Brain microvascular endothelial cell (primary cell): ENCODE data around the gene DEFB123.
A peak's percentile ranks its signal among the peaks of the same experiment; 100 is the strongest.

Experiments used
- DNase-seq: peaks from one replicate; pipeline ENCODE4 v3.0.0-alpha.2; 2020
- H3K27ac ChIP-seq: fragments of 250-450 bp; sonication (Bioruptor Pico); 2 replicates; pipeline ENCODE4 v1.5.1; 2020; ENCODE audit warnings: mild to moderate bottlenecking, moderate library complexity
- H3K27me3 ChIP-seq: fragments of 250-450 bp; sonication (Bioruptor Pico); replicated peaks from 2 replicates; pipeline ENCODE4 v1.5.1; 2020; ENCODE audit warnings: mild to moderate bottlenecking
- H3K36me3 ChIP-seq: fragments of 250-450 bp; sonication (Bioruptor Pico); replicated peaks from 2 replicates; pipeline ENCODE4 v1.5.1; 2020; ENCODE audit warnings: mild to moderate bottlenecking
- H3K4me3 ChIP-seq: 2 replicates; pipeline ENCODE4 v1.5.1; 2011; ENCODE audit warnings: low read depth, mild to moderate bottlenecking, control low read depth, low read length, moderate library complexity
- in situ Hi-C: cut with HindIII; loops from 2 replicates; pipeline ENCODE4 v1.10.0; 2017; ENCODE audit warnings: low sequenced_read_pairs, low pct_ligation_motif_present
- TF ChIP-seq, protein P1 (sequence below): IDR thresholded peaks from 2 replicates; pipeline ENCODE4 v1.5.1; 2011; ENCODE audit warnings: low read depth, mild to moderate bottlenecking, moderate library complexity, low read length, control low read depth, inconsistent platforms; ENCODE audit errors: missing control alignments

Gene DEFB123, protein sequence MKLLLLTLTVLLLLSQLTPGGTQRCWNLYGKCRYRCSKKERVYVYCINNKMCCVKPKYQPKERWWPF

DNA sequence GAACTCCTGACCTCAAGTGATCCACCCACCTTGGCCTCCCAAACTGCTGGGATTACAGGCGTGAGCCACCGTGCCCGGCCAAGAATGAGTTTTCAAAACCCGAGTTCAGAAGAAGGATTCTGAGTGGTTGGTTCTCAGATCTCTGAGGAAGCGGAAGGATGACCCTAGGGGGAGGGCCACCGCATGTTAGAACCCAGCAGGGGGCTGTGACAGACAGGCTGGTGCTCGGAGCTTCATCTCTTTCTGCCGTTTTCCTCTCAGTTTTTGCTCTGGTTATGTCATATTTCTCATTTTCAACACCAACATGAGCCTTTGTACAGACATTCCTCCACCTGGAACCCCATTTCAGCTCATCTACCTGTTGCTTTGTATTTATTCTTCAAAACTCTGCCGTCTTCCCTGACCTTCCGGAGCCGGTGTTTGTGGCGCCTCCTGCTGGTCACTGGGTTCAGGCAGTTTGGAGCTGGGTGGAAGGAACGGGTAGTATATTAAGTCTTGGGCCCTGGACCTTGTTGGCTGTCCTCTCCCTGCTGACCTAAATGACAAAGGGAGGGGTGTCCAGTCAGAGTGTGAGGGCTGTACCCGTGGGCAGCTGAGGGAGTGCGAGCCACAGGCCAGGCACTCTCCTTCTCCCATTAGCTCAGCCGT, at the start of gene DEFB123:
Gene DEFB123, plus strand, starts transcription at position 621 of the 648 bp plus-strand sequence. CDS start 67 bp downstream, outside the sequence.
- H3K27ac ChIP-seq, result no peak within 1 kb of the TSS
- H3K36me3 ChIP-seq, result no peaks in the 10 kb centered on the region
- in situ Hi-C loops, result no loop called here
- H3K4me3 ChIP-seq, result no peak within 1 kb of the TSS
- no peak for DNase-seq
- TF ChIP-seq, protein P1, sequence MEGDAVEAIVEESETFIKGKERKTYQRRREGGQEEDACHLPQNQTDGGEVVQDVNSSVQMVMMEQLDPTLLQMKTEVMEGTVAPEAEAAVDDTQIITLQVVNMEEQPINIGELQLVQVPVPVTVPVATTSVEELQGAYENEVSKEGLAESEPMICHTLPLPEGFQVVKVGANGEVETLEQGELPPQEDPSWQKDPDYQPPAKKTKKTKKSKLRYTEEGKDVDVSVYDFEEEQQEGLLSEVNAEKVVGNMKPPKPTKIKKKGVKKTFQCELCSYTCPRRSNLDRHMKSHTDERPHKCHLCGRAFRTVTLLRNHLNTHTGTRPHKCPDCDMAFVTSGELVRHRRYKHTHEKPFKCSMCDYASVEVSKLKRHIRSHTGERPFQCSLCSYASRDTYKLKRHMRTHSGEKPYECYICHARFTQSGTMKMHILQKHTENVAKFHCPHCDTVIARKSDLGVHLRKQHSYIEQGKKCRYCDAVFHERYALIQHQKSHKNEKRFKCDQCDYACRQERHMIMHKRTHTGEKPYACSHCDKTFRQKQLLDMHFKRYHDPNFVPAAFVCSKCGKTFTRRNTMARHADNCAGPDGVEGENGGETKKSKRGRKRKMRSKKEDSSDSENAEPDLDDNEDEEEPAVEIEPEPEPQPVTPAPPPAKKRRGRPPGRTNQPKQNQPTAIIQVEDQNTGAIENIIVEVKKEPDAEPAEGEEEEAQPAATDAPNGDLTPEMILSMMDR, result peak; percentile 22
- H3K27me3 ChIP-seq, result no peaks in the 10 kb centered on the region

DNA sequence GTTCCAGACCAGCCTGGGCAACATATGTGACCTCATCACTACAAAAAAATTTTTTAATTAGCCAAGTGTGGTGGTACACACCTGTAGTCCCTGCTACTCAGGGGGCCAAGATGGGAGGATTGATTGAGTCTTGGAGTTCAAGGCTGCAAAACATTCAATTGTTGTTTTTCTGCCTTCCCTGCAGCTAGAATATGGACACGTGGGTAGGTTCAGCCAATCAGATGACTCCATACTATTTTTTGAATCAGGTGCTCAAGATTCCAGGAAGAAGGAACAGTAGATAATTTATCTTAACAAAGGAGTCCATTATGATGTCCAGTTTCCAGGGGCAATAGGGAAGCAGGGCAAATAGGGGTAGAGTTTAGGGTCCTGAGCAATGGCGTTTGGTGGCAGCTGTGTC, 47.6 kb upstream of the DEFB123 start:
- DNase-seq, result no peak
- Histone ChIP-seq H3K27ac (no peak overlapping the region), H3K36me3 (no peaks in the 10 kb centered on the region), H3K27me3 (no peaks in the 10 kb centered on the region), H3K4me3 (no peak overlapping the region)
- in situ Hi-C loops, result no loop called here
- TF ChIP-seq, protein P1, result no peak

DNA sequence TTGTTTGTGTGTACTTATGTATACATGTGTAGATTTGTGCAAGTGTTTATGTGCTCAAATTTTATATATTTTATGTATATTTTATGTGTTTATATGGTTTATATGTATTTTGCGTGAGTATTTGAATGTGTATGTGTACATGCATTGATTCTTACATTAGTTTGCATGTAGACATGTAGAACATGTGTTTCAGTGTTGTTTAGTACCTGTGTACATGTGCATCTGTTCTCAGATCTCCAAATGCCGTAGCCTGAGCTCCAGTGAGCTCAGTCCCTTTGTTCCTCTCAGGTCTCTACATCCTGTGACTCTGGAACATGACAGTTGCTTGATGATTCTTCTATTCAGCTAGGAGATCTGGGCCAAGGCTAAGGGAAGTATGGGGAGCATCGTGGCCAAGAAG, 45.5 kb upstream of the DEFB123 start:
- TF ChIP-seq, protein P1, result no peak
- no peak overlapping the region for H3K4me3 ChIP-seq
- H3K27me3 ChIP-seq, result no peaks in the 10 kb centered on the region
- H3K36me3 ChIP-seq, result no peaks in the 10 kb centered on the region
- DNase-seq, result no peak
- H3K27ac ChIP-seq, result no peak overlapping the region
- in situ Hi-C loops, result no loop called here

DNA sequence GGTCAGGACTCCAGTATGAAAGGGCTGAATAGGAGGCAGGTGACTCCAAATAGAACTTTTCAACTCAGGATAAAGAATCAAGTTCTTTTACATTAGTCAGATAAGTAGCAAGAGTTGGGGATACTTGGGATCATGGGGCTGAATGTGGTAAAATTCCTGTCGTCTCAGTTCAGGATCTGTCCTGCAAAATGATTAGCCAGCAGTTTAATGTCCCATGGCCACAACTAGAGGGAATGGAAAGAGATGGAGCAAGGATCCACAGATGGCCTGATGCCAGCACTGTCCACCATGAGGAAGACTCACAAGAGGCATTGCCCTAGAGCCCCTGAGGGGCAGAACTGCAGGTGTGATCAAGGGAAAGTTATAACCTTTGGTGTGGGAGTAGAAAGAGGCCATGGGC, 36.5 kb upstream of the DEFB123 start:
- in situ Hi-C loops, result no loop called here
- TF ChIP-seq, protein P1, result no peak
- DNase-seq, result no peak
- no peaks in the 10 kb centered on the region for H3K27me3 ChIP-seq
- no peak overlapping the region for H3K27ac ChIP-seq
- no peak overlapping the region for H3K4me3 ChIP-seq
- no peaks in the 10 kb centered on the region for H3K36me3 ChIP-seq

DNA sequence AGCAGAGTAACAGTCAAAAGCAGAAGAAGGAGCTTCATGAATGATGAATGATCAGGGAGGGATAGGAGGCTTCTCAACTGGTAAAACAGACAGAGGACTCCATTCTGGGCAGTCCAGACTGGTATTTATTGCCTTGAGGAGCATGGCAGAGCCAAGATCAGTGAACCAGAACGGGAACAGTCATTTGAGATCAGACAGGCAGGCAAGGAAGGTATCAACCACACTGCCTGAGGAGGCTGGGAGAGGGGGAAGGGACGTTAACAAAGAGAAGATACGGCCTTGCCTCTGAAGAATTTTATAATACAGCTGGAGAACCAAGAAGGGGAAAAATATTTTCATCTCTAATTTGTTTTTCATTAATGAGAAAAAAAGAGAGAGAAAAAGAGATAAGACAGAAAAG, 34.3 kb upstream of the DEFB123 start, which contains the start of gene DEFB121:
Gene DEFB121, minus strand, starts transcription at position 101 of the 400 bp plus-strand sequence. Its CDS starts 63 bp downstream, at position 38.
- Histone ChIP-seq H3K4me3 (no peak within 1 kb of the TSS), H3K36me3 (no peaks in the 10 kb centered on the region), H3K27ac (no peak within 1 kb of the TSS), H3K27me3 (no peaks in the 10 kb centered on the region)
- DNase-seq, result no peak
- TF ChIP-seq, protein P1, result no peak
- in situ Hi-C loops, result no loop called here

DNA sequence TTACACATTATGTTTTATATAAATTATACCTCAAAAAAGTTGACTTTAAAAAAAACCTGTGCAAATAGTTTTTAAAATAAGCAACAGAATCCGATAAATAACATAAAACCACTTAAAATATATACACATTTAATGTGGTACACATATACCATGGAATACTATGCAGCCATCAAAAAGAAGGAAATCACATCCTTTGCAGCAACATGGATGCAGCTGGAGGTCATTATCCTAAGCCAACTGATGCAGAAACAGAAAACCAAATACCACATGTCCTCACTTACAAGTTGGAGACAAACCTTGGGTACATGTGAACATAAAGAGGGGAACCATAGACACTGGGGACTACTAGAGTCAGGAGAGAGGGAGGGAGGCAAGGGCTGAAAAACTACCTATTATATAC, 30.4 kb upstream of the DEFB123 start:
- H3K27ac ChIP-seq, result no peak overlapping the region
- no peak overlapping the region for H3K4me3 ChIP-seq
- DNase-seq, result no peak
- in situ Hi-C loops, result no loop called here
- TF ChIP-seq, protein P1, result no peak
- no peaks in the 10 kb centered on the region for H3K36me3 ChIP-seq
- H3K27me3 ChIP-seq, result no peaks in the 10 kb centered on the region
